ENCODE measurements around the gene ZNF574.

- TF ChIP-seq CTCF (IDR thresholded peaks at IDR 0.05) (no peak), POLR2AphosphoS5 (IDR thresholded peaks at IDR 0.05) (no peak)
Observed at GRCh38 chr19:42091300-42091699, 15.3 kb downstream of the ZNF574 start.

All from prostate gland (tissue), 2 donors.